HG03280 (cell line): ENCODE measurements around the gene CSNK1E.

ENCODE experiments used
- ATAC-seq: cut with Tn5 transposase; IDR thresholded peaks from one replicate; pipeline ENCODE4 v1.9.1; 2021; ENCODE audit warnings: mild to moderate bottlenecking, moderate library complexity; ENCODE audit not compliant: unreplicated experiment

The CSNK1E gene

GRCh38 chr22:38308791-38309498 is 8.3 kb downstream of the CSNK1E start:
- no peak for ATAC-seq

GRCh38 chr22:38305471-38306448 is 11.5 kb downstream of the CSNK1E start:
- peak; percentile 59 for ATAC-seq

GRCh38 chr22:38304526-38304925 is 12.7 kb downstream of the CSNK1E start:
- ATAC-seq, result no peak

- no peak for ATAC-seq
These were observed 13.3 kb downstream of the CSNK1E start for GRCh38 chr22:38303974-38304373.

- ATAC-seq, result no peak
These were observed 14.3 kb downstream of the CSNK1E start for GRCh38 chr22:38302906-38303305.

- ATAC-seq, result no peak
These were observed 16.3 kb downstream of the CSNK1E start for GRCh38 chr22:38300946-38301345.

- no peak for ATAC-seq
These were observed 16.9 kb downstream of the CSNK1E start for GRCh38 chr22:38300197-38300945.

- ATAC-seq, result no peak
These were observed 17.5 kb downstream of the CSNK1E start for GRCh38 chr22:38299770-38300102.

- ATAC-seq, result no peak
These were observed 18.8 kb downstream of the CSNK1E start for GRCh38 chr22:38298312-38299005.

GRCh38 chr22:38296372-38296771 is 20.9 kb downstream of the CSNK1E start:
- no peak for ATAC-seq

GRCh38 chr22:38295863-38296262 is 21.4 kb downstream of the CSNK1E start:
- no peak for ATAC-seq

- no peak for ATAC-seq
These were observed 21.9 kb downstream of the CSNK1E start for GRCh38 chr22:38295339-38295738.

- no peak for ATAC-seq
These were observed 23.0 kb downstream of the CSNK1E start for GRCh38 chr22:38294193-38294592.

GRCh38 chr22:38292694-38293093 is 24.5 kb downstream of the CSNK1E start:
- no peak for ATAC-seq

GRCh38 chr22:38291201-38291777 is 25.9 kb downstream of the CSNK1E start:
- ATAC-seq, result no peak

GRCh38 chr22:38290347-38290746 is 26.9 kb downstream of the CSNK1E start:
- no peak for ATAC-seq

GRCh38 chr22:38289583-38290082 is 27.6 kb downstream of the CSNK1E start:
- no peak for ATAC-seq

- ATAC-seq, result no peak
These were observed 30.1 kb downstream of the CSNK1E start for GRCh38 chr22:38286915-38287669.

- no peak for ATAC-seq
These were observed 32.2 kb downstream of the CSNK1E start for GRCh38 chr22:38285018-38285417.

GRCh38 chr22:38284042-38284402 is 33.2 kb downstream of the CSNK1E start:
- ATAC-seq, result no peak
